Neural crest cell (in vitro differentiated cells): ENCODE measurements around the gene SPR. TPM values are rescaled to one million over a fixed set of nuclear protein-coding genes. Genes with fewer than 3 reads are reported as not detected.
"Not testable (repeated sequence)": the region's sequence is repeated elsewhere in the genome, so short reads cannot be mapped to it uniquely, and the experiment has no call there.

Experiments used
- DNase-seq: peaks from one replicate; pipeline ENCODE4 v3.0.0; 2021; ENCODE audit warnings: low read depth, mixed read lengths, low spot score
- H3K27ac Mint-ChIP-seq: one replicate; pipeline ENCODE4 v1.8.0; 2021; ENCODE audit warnings: mild to moderate bottlenecking, mixed read lengths; ENCODE audit not compliant: unreplicated experiment
- H3K27me3 Mint-ChIP-seq: 2 replicates; pipeline ENCODE4 v1.8.0; 2021; ENCODE audit warnings: low read depth, mild to moderate bottlenecking, mixed read lengths
- H3K36me3 Mint-ChIP-seq: 2 replicates; pipeline ENCODE4 v1.8.0; 2021; ENCODE audit warnings: low read depth, mild to moderate bottlenecking, mixed read lengths
- H3K4me1 Mint-ChIP-seq: 2 replicates; pipeline ENCODE4 v1.8.0; 2021; ENCODE audit warnings: mixed read lengths
- H3K4me3 Mint-ChIP-seq: one replicate; pipeline ENCODE4 v1.8.0; 2021; ENCODE audit warnings: mild to moderate bottlenecking, mixed read lengths
- H3K9me3 Mint-ChIP-seq: 2 replicates; pipeline ENCODE4 v1.8.0; 2021; ENCODE audit warnings: mixed read lengths
- CTCF ChIP-seq: fragments of 200-600 bp; sonication (generic); conservative IDR thresholded peaks from 2 replicates; pipeline ENCODE4 v1.5.0; 2021; ENCODE audit warnings: antibody characterized with exemption, mild to moderate bottlenecking
- total RNA-seq: library from RNA; stranded (reverse); gene quantifications from 2 replicates; pipeline ENCODE4 v1.2.1, GENCODE V29; 2021

Gene SPR
- total RNA-seq, 1 donor from 2014 or later: 6.3 TPM

DNA sequence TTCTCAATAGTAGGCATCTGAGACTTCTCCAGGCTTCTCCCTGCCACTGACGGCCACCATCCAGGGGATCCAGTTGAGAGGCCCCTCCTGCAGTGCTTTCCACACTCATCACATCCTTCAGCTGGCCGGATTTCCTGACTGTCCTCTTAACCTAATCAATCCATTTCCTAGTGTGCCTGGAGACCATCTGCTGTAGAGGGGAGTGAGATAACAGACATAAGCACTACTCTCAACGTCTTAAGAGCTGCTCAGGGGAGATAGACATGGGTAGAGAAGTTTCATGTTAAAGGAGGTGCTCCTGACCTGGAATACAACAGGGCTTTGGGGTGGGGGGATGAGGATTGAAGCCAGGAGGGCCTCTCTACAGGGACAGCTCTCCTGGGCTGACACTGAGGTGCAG, 14.2 kb downstream of the SPR start:
- H3K4me1 Mint-ChIP-seq: no peaks in the 10 kb centered on the region
- no peak for DNase-seq
- no peak for TF ChIP-seq CTCF
- H3K27me3 Mint-ChIP-seq: peaks cover 99% of the 10 kb centered on the region
- H3K36me3 Mint-ChIP-seq: no peaks in the 10 kb centered on the region
- no peak overlapping the region for H3K27ac Mint-ChIP-seq
- no peak overlapping the region for H3K4me3 Mint-ChIP-seq
- peaks cover 4% of the 10 kb centered on the region for H3K9me3 Mint-ChIP-seq

- not testable (repeated sequence) for DNase-seq, H3K4me1 Mint-ChIP-seq, H3K9me3 Mint-ChIP-seq, H3K27ac Mint-ChIP-seq, H3K4me3 Mint-ChIP-seq, H3K36me3 Mint-ChIP-seq
- peaks cover 99% of the 10 kb centered on the region for H3K27me3 Mint-ChIP-seq
Measured at GRCh38 chr2:72907369-72907768, 20.2 kb downstream of the SPR start.

GRCh38 chr2:72908741-72909140, 21.5 kb downstream of the SPR start:
- peaks cover 5% of the 10 kb centered on the region for H3K9me3 Mint-ChIP-seq
- H3K27ac Mint-ChIP-seq: no peak overlapping the region
- peaks cover 98% of the 10 kb centered on the region for H3K27me3 Mint-ChIP-seq
- TF ChIP-seq CTCF: no peak
- H3K4me3 Mint-ChIP-seq: no peak overlapping the region
- no peaks in the 10 kb centered on the region for H3K36me3 Mint-ChIP-seq
- no peaks in the 10 kb centered on the region for H3K4me1 Mint-ChIP-seq
- no peak for DNase-seq

DNA sequence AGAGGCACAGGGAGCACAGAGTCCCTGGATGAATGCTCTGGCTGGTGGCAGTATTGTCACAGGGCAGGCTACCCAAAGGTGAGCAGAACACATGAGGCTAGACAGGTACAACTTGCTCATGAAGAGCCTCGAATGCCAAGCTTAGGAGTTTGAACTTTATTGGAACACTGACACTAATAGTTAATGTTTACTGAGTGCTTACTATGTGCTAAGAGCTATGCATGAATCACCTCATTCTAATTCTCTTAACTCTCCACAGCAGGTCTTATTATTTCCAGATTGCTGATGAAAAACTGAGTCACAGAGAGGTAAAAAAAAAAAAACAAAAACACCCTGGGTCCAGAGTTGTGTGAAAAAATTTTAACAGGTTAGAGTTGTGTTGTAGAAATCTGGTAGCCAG, 24.0 kb downstream of the SPR start:
- Mint-ChIP-seq H3K4me1 (peaks cover 5% of the 10 kb centered on the region), H3K27me3 (peaks cover 97% of the 10 kb centered on the region), H3K9me3 (peaks cover 2% of the 10 kb centered on the region), H3K4me3 (no peak overlapping the region), H3K36me3 (no peaks in the 10 kb centered on the region), H3K27ac (no peak overlapping the region)
- no peak for TF ChIP-seq CTCF
- no peak for DNase-seq

DNA sequence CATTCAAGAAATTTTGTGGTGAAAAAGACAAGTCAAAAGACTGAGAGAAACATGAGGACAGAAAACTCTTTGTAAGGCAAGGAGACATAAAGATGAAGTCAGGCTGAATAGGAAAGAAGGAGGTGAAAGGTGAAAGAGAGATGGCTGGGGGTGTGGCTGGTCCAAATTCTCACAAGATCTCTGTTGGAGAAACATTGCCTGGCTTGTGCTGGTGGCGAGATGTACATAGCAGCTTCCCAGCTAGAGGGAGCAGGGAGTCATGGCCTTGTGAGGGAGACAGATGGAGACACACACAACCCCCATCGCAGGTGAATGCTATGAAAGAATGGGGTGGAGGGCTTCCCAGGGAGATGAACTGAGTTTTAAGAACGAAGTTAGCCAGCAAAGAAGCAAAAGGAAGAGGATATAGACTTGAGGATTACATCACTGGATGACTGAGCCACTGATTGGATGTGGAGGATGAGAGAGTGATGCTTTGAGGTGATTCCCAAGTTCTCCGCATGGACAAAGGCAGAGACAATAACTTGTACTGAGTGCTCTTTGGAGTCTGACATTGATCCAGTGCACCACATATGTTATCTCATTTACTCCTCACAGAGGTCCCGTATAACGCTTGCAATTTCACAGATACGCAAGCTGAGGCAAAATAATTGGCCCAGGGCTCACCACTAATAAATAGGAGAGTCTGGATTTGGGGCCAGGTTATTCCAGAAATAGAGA, 26.4 kb downstream of the SPR start:
- no peak for TF ChIP-seq CTCF
- no peak for DNase-seq
- Mint-ChIP-seq H3K27me3 (peaks cover 83% of the 10 kb centered on the region), H3K4me3 (peak overlapping the region; percentile 0), H3K9me3 (no peaks in the 10 kb centered on the region), H3K27ac (no peak overlapping the region), H3K4me1 (peaks cover 9% of the 10 kb centered on the region), H3K36me3 (no peaks in the 10 kb centered on the region)

DNA sequence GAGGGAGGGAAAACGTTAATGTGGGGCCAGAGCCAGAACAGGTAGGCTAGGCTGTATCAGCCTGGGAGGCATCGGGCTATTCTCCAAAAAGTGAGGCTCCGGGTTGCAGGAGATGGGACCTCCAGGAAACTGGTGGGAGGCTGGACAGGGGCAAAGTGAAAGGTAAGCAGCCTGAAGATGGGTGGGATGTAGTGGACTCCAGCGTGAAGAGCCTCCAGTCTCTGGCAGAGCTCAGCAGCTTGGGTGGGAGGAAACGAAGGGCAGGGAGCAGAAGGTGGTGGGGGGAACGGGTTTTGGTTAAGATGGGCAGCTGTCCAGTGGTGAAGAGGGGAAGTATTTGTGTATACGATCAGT, 27.0 kb downstream of the SPR start:
- H3K27me3 Mint-ChIP-seq: peaks cover 78% of the 10 kb centered on the region
- TF ChIP-seq CTCF: no peak
- H3K36me3 Mint-ChIP-seq: no peaks in the 10 kb centered on the region
- no peak overlapping the region for H3K4me3 Mint-ChIP-seq
- peaks cover 9% of the 10 kb centered on the region for H3K4me1 Mint-ChIP-seq
- H3K27ac Mint-ChIP-seq: no peak overlapping the region
- DNase-seq: no peak
- no peaks in the 10 kb centered on the region for H3K9me3 Mint-ChIP-seq
